Activated naive CD4-positive, alpha-beta T cell treated with anti-CD3 and anti-CD28 coated beads for 36 hours (primary cell): ENCODE results near the gene ADM. TPM values are rescaled to one million over a fixed set of nuclear protein-coding genes. Genes with fewer than 3 reads are reported as not detected.

ENCODE experiments used
- CTCF ChIA-PET: fragments of 350-600 bp; sonication (Branson Sonifier 250); formaldehyde crosslinking; loops from one replicate; lab custom pipeline; 2021; ENCODE audit warnings: antibody characterized with exemption; lab: Charles Lee
- DNase-seq: peaks from one replicate; pipeline ENCODE4 v3.0.0-alpha.2; 2020
- H3K27ac Mint-ChIP-seq: one replicate; pipeline ENCODE4 v1.8.0; 2021; ENCODE audit warnings: mild to moderate bottlenecking, mixed read lengths
- H3K27me3 Mint-ChIP-seq: one replicate; pipeline ENCODE4 v1.8.0; 2021; ENCODE audit warnings: low read depth, mixed read lengths
- H3K36me3 Mint-ChIP-seq: one replicate; pipeline ENCODE4 v1.8.0; 2021; ENCODE audit warnings: low read depth, mixed read lengths
- H3K4me1 Mint-ChIP-seq: one replicate; pipeline ENCODE4 v1.8.0; 2021; ENCODE audit warnings: low read depth, mixed read lengths
- H3K4me3 Mint-ChIP-seq: one replicate; pipeline ENCODE4 v1.8.0; 2021; ENCODE audit warnings: mild to moderate bottlenecking, moderate library complexity, mixed read lengths
- H3K9me3 Mint-ChIP-seq: one replicate; pipeline ENCODE4 v1.8.0; 2021; ENCODE audit warnings: mixed read lengths
- intact Hi-C: fragments of 100-400 bp; cut with micrococcal nuclease; formaldehyde crosslinking; loops from one replicate; pipeline ENCODE4 v1.15.1; 2023
- total RNA-seq, 2 experiments: library from RNA; stranded (reverse); gene quantifications; one replicate each; pipeline ENCODE4 v1.2.3, GENCODE V29; 2021

ADM gene
- total RNA-seq, 2 experiments from 2014 or later = 0.31 to 0.40 TPM

GRCh38 chr11:10275714-10276113 is 29.2 kb upstream of the ADM start:
- Mint-ChIP-seq H3K4me3 (no peak overlapping the region), H3K4me1 (peaks cover 8% of the 10 kb centered on the region), H3K36me3 (no peaks in the 10 kb centered on the region), H3K27me3 (no peaks in the 10 kb centered on the region), H3K27ac (no peak overlapping the region), H3K9me3 (no peaks in the 10 kb centered on the region)
- intact Hi-C loops = no loop called here
- no peak for DNase-seq
- CTCF ChIA-PET = no interaction called here

GRCh38 chr11:10282117-10282516 is 22.8 kb upstream of the ADM start:
- CTCF ChIA-PET = interaction anchor here (1.2 kb wide), 1 partner anchor 16 kb away, joined by 3 read pairs; no protein-coding TSS in a partner anchor
- DNase-seq = no peak
- Mint-ChIP-seq H3K4me1 (peaks cover 2% of the 10 kb centered on the region), H3K9me3 (no peaks in the 10 kb centered on the region), H3K36me3 (no peaks in the 10 kb centered on the region), H3K4me3 (no peak overlapping the region), H3K27me3 (no peaks in the 10 kb centered on the region), H3K27ac (no peak overlapping the region)
- intact Hi-C loops = no loop called here

- intact Hi-C loops = no loop called here
- no peak overlapping the region for H3K4me3 Mint-ChIP-seq
- no peaks in the 10 kb centered on the region for H3K36me3 Mint-ChIP-seq
- no peaks in the 10 kb centered on the region for H3K9me3 Mint-ChIP-seq
- DNase-seq = no peak
- H3K27me3 Mint-ChIP-seq = no peaks in the 10 kb centered on the region
- peaks cover 2% of the 10 kb centered on the region for H3K4me1 Mint-ChIP-seq
- CTCF ChIA-PET = interaction anchor here (0.6 kb wide), 1 partner anchor 305 kb away, joined by 3 read pairs; no protein-coding TSS in a partner anchor
- no peak overlapping the region for H3K27ac Mint-ChIP-seq
Measured at GRCh38 chr11:10283991-10284390, 20.9 kb upstream of the ADM start.

GRCh38 chr11:10285148-10285802 is 19.6 kb upstream of the ADM start:
- no peak overlapping the region for H3K4me3 Mint-ChIP-seq
- H3K36me3 Mint-ChIP-seq = no peaks in the 10 kb centered on the region
- DNase-seq = no peak
- no peaks in the 10 kb centered on the region for H3K27me3 Mint-ChIP-seq
- peaks cover 2% of the 10 kb centered on the region for H3K4me1 Mint-ChIP-seq
- CTCF ChIA-PET = interaction anchor here (0.6 to 0.7 kb wide), 2 partner anchors 15 to 419 kb away, joined by 4 read pairs; no protein-coding TSS in a partner anchor
- no peak overlapping the region for H3K27ac Mint-ChIP-seq
- intact Hi-C loops = no loop called here
- no peaks in the 10 kb centered on the region for H3K9me3 Mint-ChIP-seq

- Mint-ChIP-seq H3K27me3 (no peaks in the 10 kb centered on the region), H3K4me1 (peaks cover 7% of the 10 kb centered on the region), H3K36me3 (no peaks in the 10 kb centered on the region), H3K4me3 (no peak overlapping the region), H3K9me3 (no peaks in the 10 kb centered on the region), H3K27ac (no peak overlapping the region)
- intact Hi-C loops = no loop called here
- DNase-seq = no peak
- CTCF ChIA-PET = interaction anchor here (0.6 kb wide), 1 partner anchor 151 kb away, joined by 4 read pairs; no protein-coding TSS in a partner anchor
Measured at GRCh38 chr11:10287140-10287539, 17.7 kb upstream of the ADM start.

GRCh38 chr11:10287766-10288715 is 16.8 kb upstream of the ADM start:
- no peak overlapping the region for H3K4me3 Mint-ChIP-seq
- H3K27ac Mint-ChIP-seq = no peak overlapping the region
- H3K27me3 Mint-ChIP-seq = no peaks in the 10 kb centered on the region
- H3K9me3 Mint-ChIP-seq = no peaks in the 10 kb centered on the region
- H3K4me1 Mint-ChIP-seq = peaks cover 13% of the 10 kb centered on the region
- no peak for DNase-seq
- CTCF ChIA-PET = interaction anchor here (0.6 to 1.1 kb wide), 2 partner anchors 80 to 754 kb away, joined by 3 to 5 read pairs; no protein-coding TSS in a partner anchor
- intact Hi-C loops = no loop called here
- H3K36me3 Mint-ChIP-seq = no peaks in the 10 kb centered on the region

- H3K9me3 Mint-ChIP-seq = no peaks in the 10 kb centered on the region
- H3K4me1 Mint-ChIP-seq = peaks cover 15% of the 10 kb centered on the region
- CTCF ChIA-PET = no interaction called here
- H3K36me3 Mint-ChIP-seq = no peaks in the 10 kb centered on the region
- intact Hi-C loops = no loop called here
- no peak for DNase-seq
- no peaks in the 10 kb centered on the region for H3K27me3 Mint-ChIP-seq
- H3K4me3 Mint-ChIP-seq = no peak overlapping the region
- no peak overlapping the region for H3K27ac Mint-ChIP-seq
Measured at GRCh38 chr11:10288881-10289764, 15.8 kb upstream of the ADM start.

GRCh38 chr11:10289765-10290380 is 15.0 kb upstream of the ADM start:
- intact Hi-C loops = loop anchor here (10.0 kb wide), 1 partner anchor 1605 kb away; the partner anchor contains the start of genes RPL27A and TRIM66
- Mint-ChIP-seq H3K9me3 (no peaks in the 10 kb centered on the region), H3K4me1 (peaks cover 16% of the 10 kb centered on the region), H3K27me3 (peaks cover 2% of the 10 kb centered on the region), H3K27ac (no peak overlapping the region), H3K36me3 (no peaks in the 10 kb centered on the region), H3K4me3 (no peak overlapping the region)
- no peak for DNase-seq
- CTCF ChIA-PET = interaction anchor here (1.1 kb wide), 2 partner anchors 17 to 20 kb away, joined by 3 read pairs; no protein-coding TSS in a partner anchor

- H3K4me3 Mint-ChIP-seq = no peak overlapping the region
- H3K9me3 Mint-ChIP-seq = no peaks in the 10 kb centered on the region
- no peaks in the 10 kb centered on the region for H3K36me3 Mint-ChIP-seq
- peaks cover 21% of the 10 kb centered on the region for H3K27me3 Mint-ChIP-seq
- peaks cover 24% of the 10 kb centered on the region for H3K4me1 Mint-ChIP-seq
- no peak overlapping the region for H3K27ac Mint-ChIP-seq
- no peak for DNase-seq
- intact Hi-C loops = loop anchor here (10.0 kb wide), 1 partner anchor 1607 kb away; the partner anchor contains the start of genes RPL27A and TRIM66
- CTCF ChIA-PET = no interaction called here
Measured at GRCh38 chr11:10291801-10292638, 12.9 kb upstream of the ADM start.

- Mint-ChIP-seq H3K4me3 (peak within 1 kb of the TSS; percentile 73), H3K9me3 (no peaks in the 10 kb centered on the region), H3K27me3 (peaks cover 27% of the 10 kb centered on the region), H3K36me3 (no peaks in the 10 kb centered on the region), H3K4me1 (peaks cover 31% of the 10 kb centered on the region), H3K27ac (no peak within 1 kb of the TSS)
- peak; percentile 76 for DNase-seq
- intact Hi-C loops = loop anchor here (1.0 to 10.0 kb wide), 2 partner anchors 10 to 1609 kb away; partner anchors contain the start of genes RPL27A and TRIM66
- CTCF ChIA-PET = no interaction called here
Measured at GRCh38 chr11:10293423-10294289, 11.2 kb upstream of the ADM start, which contains the start of gene SBF2. SBF2 (minus strand) TSS chr11:10294219; CDS start chr11:10294069, 150 bp downstream.
